CD8-positive, alpha-beta memory T cell (primary cell): ENCODE results near the gene OCLN. TPM values are rescaled to one million over a fixed set of nuclear protein-coding genes. Genes with fewer than 3 reads are reported as not detected.
"Not testable (repeated sequence)": the region's sequence is repeated elsewhere in the genome, so short reads cannot be mapped to it uniquely, and the experiment has no call there.

Source experiments
- CTCF ChIA-PET: fragments of 350-600 bp; sonication (Branson Sonifier 250); formaldehyde crosslinking; loops from one replicate; lab custom pipeline; 2021; ENCODE audit warnings: antibody characterized with exemption; lab: Charles Lee
- POLR2A ChIA-PET: fragments of 350-600 bp; sonication (Branson Sonifier 250); formaldehyde crosslinking; loops from one replicate; lab custom pipeline; 2021; ENCODE audit warnings: antibody characterized with exemption; lab: Charles Lee
- DNase-seq, 5 donors: peaks; one replicate each; pipeline versions ENCODE4 v3.0.0 to v3.0.0-alpha.2; 2020 to 2022; ENCODE audit warnings: mixed read lengths in 1 of 5
- H3K27ac ChIP-seq: one replicate; pipeline ENCODE4 v1.7.0; 2013; ENCODE audit warnings: low read depth, mild to moderate bottlenecking, low read length, moderate library complexity
- H3K27me3 ChIP-seq: 2 replicates; pipeline ENCODE4 v1.7.0; 2013; ENCODE audit warnings: low read length, mild to moderate bottlenecking; ENCODE audit not compliant: insufficient read depth, poor library complexity, severe bottlenecking
- H3K36me3 ChIP-seq: 2 replicates; pipeline ENCODE4 v1.7.0; 2013; ENCODE audit warnings: mild to moderate bottlenecking, low read length, moderate library complexity; ENCODE audit not compliant: insufficient read depth
- H3K4me1 ChIP-seq: 2 replicates; pipeline ENCODE4 v1.7.0; 2013; ENCODE audit warnings: mild to moderate bottlenecking, low read length, moderate library complexity; ENCODE audit not compliant: insufficient read depth
- H3K4me3 ChIP-seq: 2 replicates; pipeline ENCODE4 v1.7.0; 2013; ENCODE audit warnings: mild to moderate bottlenecking, low read length
- H3K9me3 ChIP-seq: 2 replicates; pipeline ENCODE4 v1.7.0; 2013; ENCODE audit warnings: mild to moderate bottlenecking, low read length
- H3K27ac Mint-ChIP-seq, 8 donors: one replicate each; pipeline ENCODE4 v1.8.0; 2020 to 2021; ENCODE audit warnings: mixed read lengths in 8 of 8, mild to moderate bottlenecking in 6 of 8, inconsistent platforms in 3 of 8, moderate library complexity in 3 of 8
- H3K27me3 Mint-ChIP-seq, 2 donors: one replicate each; pipeline ENCODE4 v1.8.0; 2020 to 2021; ENCODE audit warnings: mixed read lengths in 2 of 2, mild to moderate bottlenecking in 1 of 2, moderate library complexity in 1 of 2
- H3K36me3 Mint-ChIP-seq, 3 donors: one replicate each; pipeline ENCODE4 v1.8.0; 2020 to 2021; ENCODE audit warnings: mixed read lengths in 3 of 3, inconsistent platforms in 1 of 3, mild to moderate bottlenecking in 1 of 3
- H3K4me1 Mint-ChIP-seq, 3 donors: one replicate each; pipeline ENCODE4 v1.8.0; 2020 to 2021; ENCODE audit warnings: mixed read lengths in 3 of 3, inconsistent platforms in 1 of 3, mild to moderate bottlenecking in 1 of 3
- H3K4me3 Mint-ChIP-seq, 7 donors: one replicate each; pipeline ENCODE4 v1.8.0; 2020 to 2021; ENCODE audit warnings: mixed read lengths in 7 of 7, mild to moderate bottlenecking in 6 of 7, moderate library complexity in 4 of 7, inconsistent platforms in 2 of 7
- H3K9me3 Mint-ChIP-seq, 5 donors: one replicate each; pipeline ENCODE4 v1.8.0; 2020 to 2022; ENCODE audit warnings: mixed read lengths in 5 of 5, mild to moderate bottlenecking in 3 of 5, moderate library complexity in 2 of 5, inconsistent platforms in 1 of 5
- polyA plus RNA-seq: library from polyadenylated mRNA; unstranded; fragments of 300-500 nt; fragmentation: Illumina TruSeq; gene quantifications from one replicate; pipeline ENCODE4 v1.2.3, GENCODE V29; 2021
- total RNA-seq, 2 experiments: library from RNA; stranded (reverse); gene quantifications; one replicate each; pipeline ENCODE4 v1.2.3, GENCODE V29; 2021

The OCLN gene
- total and polyA plus RNA-seq, 3 experiments from 2014 or later: 0.14 to 0.68 (median 0.58) TPM

GRCh38 chr5:69525490-69525889 lies 32.9 kb downstream of the OCLN start:
- Mint-ChIP-seq H3K4me1 (no peaks in the 10 kb centered on the region), H3K27ac (no peak overlapping the region), H3K9me3 (no peaks in the 10 kb centered on the region), H3K4me3 (no peak overlapping the region), H3K36me3 (no peaks in the 10 kb centered on the region), H3K27me3 (peaks cover 0 to 20% of the 10 kb centered on the region in 2 donors)
- H3K27me3 ChIP-seq: peaks cover 5% of the 10 kb centered on the region
- no peak for DNase-seq
- no peaks in the 10 kb centered on the region for H3K36me3 ChIP-seq
- no peaks in the 10 kb centered on the region for H3K9me3 ChIP-seq
- no peak overlapping the region for H3K4me3 ChIP-seq
- H3K27ac ChIP-seq: no peak overlapping the region
- CTCF ChIA-PET: no interaction called here
- POLR2A ChIA-PET: no interaction called here
- no peaks in the 10 kb centered on the region for H3K4me1 ChIP-seq

DNA sequence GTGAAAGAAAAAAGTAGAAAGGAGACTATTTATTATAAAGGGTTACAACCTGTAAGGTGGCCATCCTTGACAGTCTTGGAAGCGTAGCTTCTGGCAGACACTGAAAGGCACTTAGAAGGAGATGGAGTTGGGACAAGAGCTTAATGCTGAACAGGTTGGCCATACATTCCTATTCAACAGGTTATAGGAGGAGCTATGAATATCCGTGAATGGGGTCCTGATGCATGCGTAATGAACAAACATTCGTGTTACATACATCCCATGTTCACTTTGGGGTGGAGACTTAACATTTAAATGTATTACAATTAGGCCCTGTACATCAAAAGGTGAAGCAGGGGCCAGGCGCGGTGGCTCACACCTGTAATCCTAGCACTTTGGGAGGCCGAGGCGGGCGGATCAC lies 34.1 kb downstream of the OCLN start:
- H3K27me3 ChIP-seq: peaks cover 5% of the 10 kb centered on the region
- Mint-ChIP-seq H3K27me3 (peaks cover 0 to 30% of the 10 kb centered on the region in 2 donors), H3K27ac (no peak overlapping the region), H3K4me3 (no peak overlapping the region), H3K4me1 (no peaks in the 10 kb centered on the region), H3K9me3 (no peaks in the 10 kb centered on the region), H3K36me3 (no peaks in the 10 kb centered on the region)
- H3K4me1 ChIP-seq: no peaks in the 10 kb centered on the region
- H3K36me3 ChIP-seq: no peaks in the 10 kb centered on the region
- no peak overlapping the region for H3K27ac ChIP-seq
- H3K4me3 ChIP-seq: no peak overlapping the region
- POLR2A ChIA-PET: no interaction called here
- no peaks in the 10 kb centered on the region for H3K9me3 ChIP-seq
- CTCF ChIA-PET: no interaction called here
- DNase-seq: no peak

GRCh38 chr5:69527128-69527770 lies 34.7 kb downstream of the OCLN start:
- H3K27me3 Mint-ChIP-seq: peaks cover 0 to 32% of the 10 kb centered on the region in 2 donors

GRCh38 chr5:69528035-69528434 lies 35.4 kb downstream of the OCLN start:
- peaks cover 5% of the 10 kb centered on the region for H3K27me3 ChIP-seq
- Mint-ChIP-seq H3K4me3 (no peak overlapping the region), H3K27me3 (peaks cover 0 to 32% of the 10 kb centered on the region in 2 donors), H3K36me3 (no peaks in the 10 kb centered on the region), H3K9me3 (no peaks in the 10 kb centered on the region), H3K4me1 (no peaks in the 10 kb centered on the region), H3K27ac (no peak overlapping the region)
- POLR2A ChIA-PET: no interaction called here
- no peak overlapping the region for H3K4me3 ChIP-seq
- H3K27ac ChIP-seq: no peak overlapping the region
- CTCF ChIA-PET: no interaction called here
- DNase-seq: no peak
- no peaks in the 10 kb centered on the region for H3K4me1 ChIP-seq
- H3K36me3 ChIP-seq: no peaks in the 10 kb centered on the region
- no peaks in the 10 kb centered on the region for H3K9me3 ChIP-seq

More at GRCh38 chr5:69527128-69527770, 34.7 kb downstream of the OCLN start:
- H3K9me3 Mint-ChIP-seq: no peaks in the 10 kb centered on the region
- DNase-seq: no peak
- Histone ChIP-seq H3K9me3 (no peaks in the 10 kb centered on the region), H3K4me1 (no peaks in the 10 kb centered on the region), H3K4me3 (no peak overlapping the region), H3K27ac (no peak overlapping the region), H3K36me3 (no peaks in the 10 kb centered on the region), H3K27me3 (peaks cover 5% of the 10 kb centered on the region)
- no peaks in the 10 kb centered on the region for H3K4me1 Mint-ChIP-seq
- H3K36me3 Mint-ChIP-seq: no peaks in the 10 kb centered on the region
- ChIA-PET POLR2A (no interaction called here), CTCF (no interaction called here)
- H3K27ac Mint-ChIP-seq: no peak overlapping the region
- H3K4me3 Mint-ChIP-seq: no peak overlapping the region

DNA sequence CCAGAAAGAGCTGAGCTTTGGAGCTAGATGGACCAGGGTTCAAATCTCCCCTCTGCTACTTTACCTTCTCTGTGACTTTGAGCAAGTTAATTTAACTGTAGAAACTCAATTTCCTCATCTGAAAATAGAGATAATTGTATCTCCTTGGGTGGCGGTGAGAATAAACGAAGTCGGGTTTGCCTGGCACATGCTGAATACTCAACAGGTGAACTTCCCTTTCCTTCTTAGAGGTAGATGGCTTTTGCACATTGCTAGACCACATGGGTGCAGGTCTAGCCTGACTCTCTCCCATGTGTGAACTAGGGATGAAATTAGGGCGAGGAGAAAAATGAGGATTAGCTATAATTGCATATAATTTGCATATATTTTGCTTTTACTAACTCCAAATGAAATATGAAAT lies 36.0 kb downstream of the OCLN start:
- ChIA-PET POLR2A (no interaction called here), CTCF (interaction anchor here (0.7 kb wide), 1 partner anchor 483 kb away, joined by 3 read pairs; no protein-coding TSS in a partner anchor)
- H3K4me3 ChIP-seq: no peak overlapping the region
- no peak for DNase-seq
- Mint-ChIP-seq H3K36me3 (no peaks in the 10 kb centered on the region), H3K4me3 (no peak overlapping the region), H3K27ac (no peak overlapping the region), H3K27me3 (peaks cover 0 to 35% of the 10 kb centered on the region in 2 donors), H3K9me3 (no peaks in the 10 kb centered on the region), H3K4me1 (no peaks in the 10 kb centered on the region)
- no peaks in the 10 kb centered on the region for H3K36me3 ChIP-seq
- H3K9me3 ChIP-seq: no peaks in the 10 kb centered on the region
- no peaks in the 10 kb centered on the region for H3K4me1 ChIP-seq
- peaks cover 5% of the 10 kb centered on the region for H3K27me3 ChIP-seq
- no peak overlapping the region for H3K27ac ChIP-seq

DNA sequence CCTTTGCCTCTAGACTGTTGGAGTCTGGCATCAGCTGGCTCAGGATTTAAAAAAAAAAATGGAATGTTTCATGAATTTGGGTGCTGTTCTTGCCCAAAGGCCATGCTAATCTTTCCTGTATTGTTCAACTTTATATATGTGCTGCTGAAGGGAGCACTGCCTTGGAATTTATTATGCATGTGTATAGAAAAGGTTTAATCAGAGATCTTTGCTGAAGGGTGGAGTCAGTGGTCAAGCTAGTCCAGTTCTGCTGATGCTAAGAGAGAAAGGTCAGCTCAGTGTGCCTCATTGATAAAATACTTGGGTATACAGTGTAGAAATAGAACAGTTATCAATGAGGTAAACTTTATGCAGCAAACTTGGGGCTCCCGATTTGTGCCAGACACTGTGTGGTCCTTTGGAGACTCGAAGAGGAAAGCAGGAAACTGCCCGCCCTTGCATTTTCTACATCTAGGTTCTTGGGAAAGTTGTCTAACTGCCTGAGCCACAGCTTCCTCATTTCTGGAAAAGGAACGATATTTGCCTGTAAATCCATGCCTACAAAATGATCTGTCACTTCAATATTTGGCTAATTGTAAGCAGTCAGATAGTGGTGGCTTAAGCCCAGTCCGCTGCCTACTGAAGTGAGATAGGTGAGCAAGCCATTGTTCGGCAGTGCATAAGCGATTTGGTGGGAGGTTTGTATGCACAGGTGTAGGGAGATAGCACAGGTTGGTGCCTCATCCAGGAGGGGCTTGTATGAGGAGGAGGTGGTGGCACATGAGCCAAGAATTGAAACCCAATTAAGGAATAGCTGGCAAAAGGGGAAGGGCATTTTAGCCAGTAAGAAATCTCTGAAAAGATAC lies 38.2 kb downstream of the OCLN start:
- H3K27ac ChIP-seq: no peak overlapping the region
- no peak overlapping the region for H3K4me3 ChIP-seq
- Mint-ChIP-seq H3K27ac (no peak overlapping the region), H3K4me1 (no peaks in the 10 kb centered on the region), H3K27me3 (peaks cover 0 to 35% of the 10 kb centered on the region in 2 donors), H3K4me3 (no peak overlapping the region), H3K36me3 (no peaks in the 10 kb centered on the region), H3K9me3 (no peaks in the 10 kb centered on the region)
- DNase-seq: no peak
- H3K4me1 ChIP-seq: no peaks in the 10 kb centered on the region
- H3K9me3 ChIP-seq: no peaks in the 10 kb centered on the region
- ChIA-PET POLR2A (no interaction called here), CTCF (no interaction called here)
- no peaks in the 10 kb centered on the region for H3K36me3 ChIP-seq
- H3K27me3 ChIP-seq: peaks cover 5% of the 10 kb centered on the region

DNA sequence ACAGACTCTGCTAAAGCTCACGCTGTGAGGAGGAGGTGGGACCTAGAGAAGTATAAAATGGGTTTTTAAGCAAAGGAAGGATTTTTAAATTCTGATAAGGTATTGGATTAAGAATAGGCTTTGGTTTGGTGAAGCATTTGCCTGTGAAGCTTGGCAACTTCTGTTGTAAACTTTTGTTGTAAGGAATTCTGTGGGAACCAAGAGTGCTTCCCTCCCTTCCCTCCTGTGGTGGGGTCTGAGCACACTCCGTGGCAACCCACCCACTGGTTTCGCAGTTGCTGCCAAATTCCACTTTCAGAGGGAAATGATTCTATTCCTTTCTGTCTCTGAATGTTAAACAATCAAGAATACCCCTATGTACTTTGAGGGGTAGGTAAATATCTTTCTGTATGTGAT lies 38.8 kb downstream of the OCLN start:
- Mint-ChIP-seq H3K27ac (no peak overlapping the region), H3K9me3 (no peaks in the 10 kb centered on the region), H3K4me1 (no peaks in the 10 kb centered on the region), H3K36me3 (no peaks in the 10 kb centered on the region), H3K27me3 (peaks cover 0 to 30% of the 10 kb centered on the region in 2 donors), H3K4me3 (no peak overlapping the region)
- no peaks in the 10 kb centered on the region for H3K36me3 ChIP-seq
- H3K4me1 ChIP-seq: no peaks in the 10 kb centered on the region
- DNase-seq: no peak
- H3K9me3 ChIP-seq: no peaks in the 10 kb centered on the region
- ChIA-PET CTCF (no interaction called here), POLR2A (no interaction called here)
- H3K27me3 ChIP-seq: peaks cover under 1% of the 10 kb centered on the region
- no peak overlapping the region for H3K4me3 ChIP-seq
- no peak overlapping the region for H3K27ac ChIP-seq

- H3K4me1 Mint-ChIP-seq, CTCF ChIA-PET, H3K27me3 Mint-ChIP-seq, H3K4me3 ChIP-seq, H3K27ac ChIP-seq, H3K9me3 ChIP-seq, H3K4me1 ChIP-seq, H3K27me3 ChIP-seq, H3K27ac Mint-ChIP-seq, H3K36me3 ChIP-seq, POLR2A ChIA-PET, H3K36me3 Mint-ChIP-seq, H3K9me3 Mint-ChIP-seq, H3K4me3 Mint-ChIP-seq, DNase-seq: not testable (repeated sequence)
Observed at GRCh38 chr5:69537911-69538310, 45.3 kb downstream of the OCLN start.
